Hepatocyte (in vitro differentiated cells): ENCODE measurements around the gene PYURF. TPM values are rescaled to one million over a fixed set of nuclear protein-coding genes. Genes with fewer than 3 reads are reported as not detected.
"Not testable (repeated sequence)": the region's sequence is repeated elsewhere in the genome, so short reads cannot be mapped to it uniquely, and the experiment has no call there.

ENCODE experiments used
- DNase-seq: peaks from one replicate; pipeline ENCODE4 v3.0.0-alpha.2; 2016; ENCODE audit warnings: low spot score
- H2AFZ ChIP-seq: fragments of 200-600 bp; sonication (generic); 2 replicates; pipeline ENCODE4 v1.6.0; 2016; ENCODE audit warnings: antibody characterized with exemption, mild to moderate bottlenecking
- H3K27ac ChIP-seq: fragments of 200-600 bp; sonication (generic); 2 replicates; pipeline ENCODE4 v1.5.1; 2016; ENCODE audit warnings: mild to moderate bottlenecking
- H3K27me3 ChIP-seq: fragments of 200-600 bp; sonication (generic); 2 replicates; pipeline ENCODE4 v1.6.1; 2016
- H3K36me3 ChIP-seq: fragments of 200-600 bp; sonication (generic); replicated peaks from 2 replicates; pipeline ENCODE4 v1.5.1; 2016; ENCODE audit warnings: low read depth; ENCODE audit not compliant: insufficient read depth
- H3K4me1 ChIP-seq: fragments of 200-600 bp; sonication (generic); 2 replicates; pipeline ENCODE4 v1.5.1; 2016; ENCODE audit warnings: mild to moderate bottlenecking, moderate library complexity; ENCODE audit not compliant: insufficient read depth
- H3K4me2 ChIP-seq: fragments of 200-600 bp; sonication (generic); 2 replicates; pipeline ENCODE4 v1.6.0; 2016
- H3K4me3 ChIP-seq: fragments of 200-600 bp; sonication (generic); 2 replicates; pipeline ENCODE4 v1.5.1; 2016; ENCODE audit warnings: mild to moderate bottlenecking
- H3K79me2 ChIP-seq: fragments of 200-600 bp; sonication (generic); 2 replicates; pipeline ENCODE4 v1.6.0; 2017; ENCODE audit warnings: mild to moderate bottlenecking
- H3K9me2 ChIP-seq: fragments of 200-600 bp; sonication (generic); replicated peaks from 2 replicates; pipeline ENCODE4 v1.6.0; 2017; ENCODE audit warnings: mild to moderate bottlenecking; ENCODE audit not compliant: insufficient read depth
- H3K9me3 ChIP-seq: fragments of 200-600 bp; sonication (generic); 2 replicates; pipeline ENCODE4 v1.5.1; 2016; ENCODE audit warnings: low read depth, mild to moderate bottlenecking
- H4K20me1 ChIP-seq: fragments of 200-600 bp; sonication (generic); 2 replicates; pipeline ENCODE4 v1.6.0; 2016; ENCODE audit warnings: mild to moderate bottlenecking; ENCODE audit not compliant: insufficient read depth, poor library complexity, severe bottlenecking
- CTCF ChIP-seq: fragments of 200-600 bp; sonication (generic); IDR thresholded peaks from 2 replicates; pipeline ENCODE4 v1.5.1; 2016; ENCODE audit warnings: antibody characterized with exemption, mild to moderate bottlenecking; ENCODE audit not compliant: poor library complexity
- EZH2 ChIP-seq: fragments of 200-600 bp; sonication (generic); IDR thresholded peaks from 2 replicates; pipeline ENCODE4 v1.6.1; 2016; ENCODE audit warnings: antibody characterized with exemption, mild to moderate bottlenecking, borderline replicate concordance
- EZH2phosphoT487 ChIP-seq: fragments of 200-600 bp; sonication (generic); IDR thresholded peaks from one replicate; pipeline ENCODE4 v1.6.1; 2018; ENCODE audit warnings: antibody characterized with exemption, mild to moderate bottlenecking, low read depth, moderate library complexity; ENCODE audit not compliant: unreplicated experiment, severe bottlenecking
- WGBS: methylation state at CpG from one replicate; pipeline ENCODE4 v1.1.6; 2016; ENCODE audit warnings: low lambda C conversion rate; ENCODE audit errors: missing lambda C conversion rate; 5-methylcytosine and 5-hydroxymethylcytosine counted together
- polyA plus RNA-seq: library from polyadenylated mRNA; unstranded; fragments of >200 nt; fragmentation: Nextera tagmentation; extraction: Ambion mirVana; gene quantifications from 2 replicates; pipeline ENCODE4 v1.2.1, GENCODE V29; 2016
- total RNA-seq: library from RNA; depleted of rRNA; stranded (reverse); fragments of >200 nt; gene quantifications from 2 replicates; pipeline ENCODE4 v1.2.3, GENCODE V29; 2014

Gene PYURF
- total and polyA plus RNA-seq, 2 experiments from 2014 or later = 134 to 135 TPM

- Histone ChIP-seq H3K4me1 (no peaks in the 10 kb centered on the region), H3K27me3 (no peaks in the 10 kb centered on the region), H2AFZ (no peak overlapping the region), H3K4me2 (no peak overlapping the region), H4K20me1 (no peaks in the 10 kb centered on the region), H3K79me2 (no peaks in the 10 kb centered on the region), H3K9me3 (no peaks in the 10 kb centered on the region), H3K9me2 (no peaks in the 10 kb centered on the region), H3K36me3 (no peaks in the 10 kb centered on the region), H3K4me3 (no peak overlapping the region), H3K27ac (no peak overlapping the region)
- DNase-seq = no peak
- 92% methylated on average over 7 of the region's 7 CpGs for WGBS
- TF ChIP-seq EZH2phosphoT487 (no peak), CTCF (no peak)
Measured at GRCh38 chr4:88549815-88550214, 26.2 kb upstream of the PYURF start.

- not testable (repeated sequence) for H3K79me2 ChIP-seq, H3K9me3 ChIP-seq, H4K20me1 ChIP-seq, H3K27ac ChIP-seq, H3K4me1 ChIP-seq, H3K4me3 ChIP-seq, H3K27me3 ChIP-seq, H3K36me3 ChIP-seq, H3K9me2 ChIP-seq
- peak overlapping the region; percentile 33 for H2AFZ ChIP-seq
- 34% methylated on average over 9 of the region's 9 CpGs for WGBS
- DNase-seq = peak; percentile 64
- peak; percentile 61 for TF ChIP-seq CTCF
- peak overlapping the region; percentile 64 for H3K4me2 ChIP-seq
Measured at GRCh38 chr4:88539322-88540068, 15.9 kb upstream of the PYURF start.

GRCh38 chr4:88537709-88538108 is 14.1 kb upstream of the PYURF start:
- Histone ChIP-seq H3K36me3 (no peaks in the 10 kb centered on the region), H3K9me3 (no peaks in the 10 kb centered on the region), H3K4me3 (no peak overlapping the region), H3K9me2 (no peaks in the 10 kb centered on the region), H3K79me2 (no peaks in the 10 kb centered on the region), H2AFZ (no peak overlapping the region), H4K20me1 (no peaks in the 10 kb centered on the region), H3K27ac (no peak overlapping the region), H3K27me3 (no peaks in the 10 kb centered on the region), H3K4me1 (no peaks in the 10 kb centered on the region), H3K4me2 (no peak overlapping the region)
- DNase-seq = no peak
- TF ChIP-seq EZH2 (no peak), CTCF (no peak), EZH2phosphoT487 (no peak)
- 86% methylated on average over 1 of the region's 1 CpG for WGBS
